Activated CD4-positive, alpha-beta T cell treated with anti-CD3 and anti-CD28 coated beads for 36 hours (primary cell): ENCODE data around the gene MB. TPM values are rescaled to one million over a fixed set of nuclear protein-coding genes. Genes with fewer than 3 reads are reported as not detected.

Experiments
- ATAC-seq: fragments of 200-7000 bp; cut with Tn5 transposase; one replicate; pipeline ENCODE4 v1.10.0; 2021; ENCODE audit warnings: mild to moderate bottlenecking, moderate library complexity
- CTCF ChIA-PET: fragments of 350-600 bp; sonication (Branson Sonifier 250); formaldehyde crosslinking; loops from one replicate; lab custom pipeline; 2021; ENCODE audit warnings: antibody characterized with exemption; lab: Charles Lee
- POLR2A ChIA-PET: fragments of 350-600 bp; sonication (Branson Sonifier 250); formaldehyde crosslinking; loops from one replicate; lab custom pipeline; 2021; ENCODE audit warnings: antibody characterized with exemption, inconsistent platforms; lab: Charles Lee
- DNase-seq: peaks from one replicate; pipeline ENCODE4 v3.0.0-alpha.2; 2020
- H3K27ac Mint-ChIP-seq: one replicate; pipeline ENCODE4 v1.8.0; 2021; ENCODE audit warnings: mixed read lengths
- H3K27me3 Mint-ChIP-seq: one replicate; pipeline ENCODE4 v1.8.0; 2021; ENCODE audit warnings: mixed read lengths
- H3K36me3 Mint-ChIP-seq: one replicate; pipeline ENCODE4 v1.8.0; 2021; ENCODE audit warnings: low read depth, mixed read lengths
- H3K4me1 Mint-ChIP-seq: one replicate; pipeline ENCODE4 v1.8.0; 2021; ENCODE audit warnings: mixed read lengths
- H3K4me3 Mint-ChIP-seq: one replicate; pipeline ENCODE4 v1.8.0; 2021; ENCODE audit warnings: mild to moderate bottlenecking, moderate library complexity, mixed read lengths
- H3K9me3 Mint-ChIP-seq: one replicate; pipeline ENCODE4 v1.8.0; 2021; ENCODE audit warnings: low read depth, mixed read lengths
- intact Hi-C, 2 experiments: fragments of 100-400 bp; cut with DNase I in 1 of 2; cut with micrococcal nuclease in 1 of 2; formaldehyde crosslinking; loops; one replicate each; pipeline versions ENCODE4 v1.14.2 to v1.15.1; 2022 to 2024; cut with DNase I, micrococcal nuclease
- total RNA-seq, 2 experiments: library from RNA; stranded (reverse); gene quantifications; one replicate each; pipeline ENCODE4 v1.2.3, GENCODE V29; 2021

Gene MB
- total RNA-seq, 2 experiments from 2014 or later: not detected

DNA sequence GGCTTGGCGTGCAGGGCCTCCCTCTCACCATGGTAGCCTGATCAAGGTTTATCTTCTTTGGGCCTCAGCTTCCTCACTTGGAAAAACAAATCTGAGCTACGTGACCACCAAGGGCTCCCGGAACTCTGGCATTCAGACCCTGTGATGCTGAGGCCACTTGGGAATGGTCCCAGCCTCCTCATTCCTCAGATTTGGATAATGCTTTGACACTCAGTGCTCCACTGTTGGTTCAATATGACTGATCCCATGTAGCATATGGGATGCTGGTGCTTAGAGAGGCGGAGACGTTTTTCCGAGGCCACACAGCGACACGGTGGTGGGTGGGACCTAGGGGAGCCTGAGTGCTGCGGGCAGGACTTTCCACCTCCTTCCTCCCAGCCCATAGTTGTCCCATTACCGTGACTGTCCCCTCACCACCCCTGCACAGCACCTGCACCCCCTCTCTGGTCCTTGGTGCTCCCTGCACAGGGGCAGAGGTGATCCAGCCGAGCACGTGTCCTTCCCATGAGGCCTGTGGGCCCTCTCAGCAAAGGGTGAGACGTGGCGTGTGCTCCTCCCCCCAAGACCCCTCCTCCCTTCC lies 23.1 kb downstream of the MB start:
- intact Hi-C loops: no loop called here
- CTCF ChIA-PET: no interaction called here

DNA sequence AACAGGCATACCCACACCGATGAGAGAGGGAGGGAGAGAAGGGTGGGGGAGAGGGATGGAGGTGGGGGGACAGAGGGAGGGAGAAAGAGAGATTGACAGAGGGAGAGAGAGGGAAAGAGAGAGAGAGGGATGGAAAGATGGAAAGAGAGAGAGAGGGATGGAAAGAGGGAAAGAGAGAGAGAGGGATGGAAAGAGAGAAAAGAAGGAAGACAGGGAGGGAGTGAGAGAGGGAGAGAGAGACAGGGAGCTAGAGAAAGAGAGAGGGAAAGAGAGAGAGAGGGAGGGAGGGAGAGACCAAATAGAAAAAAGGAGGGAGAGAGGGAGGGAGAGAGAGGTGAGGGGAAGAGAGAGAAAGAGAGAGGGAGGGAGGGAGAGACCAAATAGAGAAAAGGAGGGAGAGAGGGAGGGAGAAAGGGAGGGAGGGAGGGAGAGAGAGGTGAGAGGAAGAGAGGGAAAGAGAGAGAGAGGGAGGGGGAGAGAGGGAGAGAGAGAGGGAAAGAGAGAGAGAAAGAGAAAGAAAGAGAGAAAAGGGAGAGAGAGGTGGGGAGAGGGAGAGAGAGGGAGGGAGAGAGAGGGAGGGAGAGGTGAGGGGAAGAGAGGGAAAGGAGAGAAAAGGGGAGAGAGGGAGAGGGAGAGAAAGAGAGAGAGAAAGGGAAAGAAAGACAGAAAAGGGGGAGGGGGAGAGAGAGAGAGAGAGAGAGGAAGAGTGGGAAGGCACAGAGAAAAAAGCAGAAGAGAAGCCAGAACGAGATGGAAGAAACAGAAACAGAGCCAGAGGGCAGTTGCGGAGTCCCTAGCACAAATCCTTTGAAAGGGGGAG lies 23.8 kb downstream of the MB start:
- no peaks in the 10 kb centered on the region for H3K27me3 Mint-ChIP-seq
- ChIA-PET CTCF (interaction anchor here (0.6 kb wide), 1 partner anchor 13 kb away, joined by 3 read pairs; no protein-coding TSS in a partner anchor), POLR2A (no interaction called here)
- H3K4me3 Mint-ChIP-seq: no peak overlapping the region
- intact Hi-C loops: no loop called here
- ATAC-seq: no peak
- H3K27ac Mint-ChIP-seq: no peak overlapping the region
- H3K36me3 Mint-ChIP-seq: no peaks in the 10 kb centered on the region
- DNase-seq: no peak
- no peaks in the 10 kb centered on the region for H3K4me1 Mint-ChIP-seq
- no peaks in the 10 kb centered on the region for H3K9me3 Mint-ChIP-seq

More for the DNA sequence above, 23.1 kb downstream of the MB start:
- H3K27me3 Mint-ChIP-seq: no peaks in the 10 kb centered on the region
- H3K9me3 Mint-ChIP-seq: no peaks in the 10 kb centered on the region
- H3K4me3 Mint-ChIP-seq: no peak overlapping the region
- H3K4me1 Mint-ChIP-seq: no peaks in the 10 kb centered on the region
- no peak for ATAC-seq
- POLR2A ChIA-PET: no interaction called here
- no peaks in the 10 kb centered on the region for H3K36me3 Mint-ChIP-seq
- H3K27ac Mint-ChIP-seq: no peak overlapping the region
- no peak for DNase-seq

DNA sequence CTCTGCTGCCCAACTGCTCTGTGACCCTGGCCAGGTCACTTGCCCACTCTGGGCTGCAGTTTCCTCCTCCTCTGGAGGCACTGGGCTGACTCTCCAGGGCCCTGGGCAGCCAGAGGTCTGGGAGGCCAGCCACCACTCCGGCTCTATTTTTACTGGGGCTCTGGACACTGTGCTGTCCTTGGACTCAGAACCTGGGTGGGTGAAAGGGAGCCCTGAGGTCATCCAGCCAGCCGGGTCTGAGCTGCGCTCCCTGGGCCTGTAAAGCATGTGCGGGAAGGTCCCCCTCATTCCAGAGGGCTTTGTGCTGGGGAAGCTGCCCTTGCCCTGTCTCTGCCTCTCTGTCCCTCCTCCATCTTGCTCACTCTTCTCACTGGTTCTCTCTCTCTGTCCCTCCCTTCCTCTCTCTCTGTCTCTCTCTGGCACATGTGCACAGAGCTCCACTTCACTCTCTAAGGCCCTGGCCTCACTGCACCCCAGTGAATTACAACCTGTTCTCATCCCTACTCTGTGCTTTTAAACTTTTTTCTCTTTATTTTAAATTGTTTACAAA lies 24.6 kb downstream of the MB start:
- CTCF ChIA-PET: interaction anchor here (0.6 to 1.4 kb wide), 2 partner anchors 9 to 12 kb away, joined by 3 read pairs; no protein-coding TSS in a partner anchor
- DNase-seq: no peak

DNA sequence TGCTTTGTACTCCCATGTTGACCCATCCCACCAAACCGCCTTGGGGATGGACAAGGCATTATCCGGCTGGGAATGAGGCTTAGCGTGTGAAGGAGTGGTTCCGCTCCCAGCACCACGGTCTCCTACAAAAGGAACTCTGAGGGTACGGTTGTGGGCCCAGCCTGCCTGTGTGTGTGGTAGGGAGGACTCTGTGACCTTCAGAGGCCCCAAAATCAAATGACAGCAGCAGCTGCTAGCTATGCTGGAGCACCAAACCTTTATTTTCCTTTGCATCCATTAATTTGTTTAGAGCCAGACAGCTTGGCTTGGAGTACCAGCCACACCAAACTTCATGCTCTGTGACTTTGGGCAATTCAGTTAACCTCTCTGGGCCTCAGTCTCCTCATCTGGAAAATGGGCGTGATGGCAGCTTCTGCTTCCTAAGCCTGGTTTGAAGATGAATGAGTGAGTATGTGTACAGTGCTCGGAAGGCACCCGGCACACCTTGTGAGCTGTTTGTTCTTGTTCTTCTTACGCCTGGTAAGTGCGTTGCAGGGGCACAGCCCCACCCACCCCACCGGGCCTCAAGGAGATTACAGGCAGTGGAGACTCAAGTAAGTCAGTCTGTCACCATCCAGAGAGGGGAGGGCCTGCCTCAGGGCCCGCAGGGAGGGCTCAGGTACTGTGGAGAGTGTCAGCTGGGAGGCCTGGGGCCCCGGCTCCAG lies 25.3 kb downstream of the MB start:
- Mint-ChIP-seq H3K4me1 (no peaks in the 10 kb centered on the region), H3K27me3 (no peaks in the 10 kb centered on the region), H3K36me3 (no peaks in the 10 kb centered on the region), H3K27ac (no peak overlapping the region), H3K9me3 (no peaks in the 10 kb centered on the region), H3K4me3 (no peak overlapping the region)
- CTCF ChIA-PET: interaction anchor here (1.4 kb wide), 1 partner anchor 9 kb away, joined by 3 read pairs; no protein-coding TSS in a partner anchor
- DNase-seq (no peak), ATAC-seq (no peak)
- intact Hi-C loops: no loop called here
- POLR2A ChIA-PET: no interaction called here

More for the DNA sequence above, 24.6 kb downstream of the MB start:
- POLR2A ChIA-PET: no interaction called here
- Mint-ChIP-seq H3K27me3 (no peaks in the 10 kb centered on the region), H3K9me3 (no peaks in the 10 kb centered on the region), H3K4me1 (no peaks in the 10 kb centered on the region), H3K27ac (no peak overlapping the region), H3K4me3 (no peak overlapping the region), H3K36me3 (no peaks in the 10 kb centered on the region)
- ATAC-seq: no peak
- intact Hi-C loops: no loop called here

DNA sequence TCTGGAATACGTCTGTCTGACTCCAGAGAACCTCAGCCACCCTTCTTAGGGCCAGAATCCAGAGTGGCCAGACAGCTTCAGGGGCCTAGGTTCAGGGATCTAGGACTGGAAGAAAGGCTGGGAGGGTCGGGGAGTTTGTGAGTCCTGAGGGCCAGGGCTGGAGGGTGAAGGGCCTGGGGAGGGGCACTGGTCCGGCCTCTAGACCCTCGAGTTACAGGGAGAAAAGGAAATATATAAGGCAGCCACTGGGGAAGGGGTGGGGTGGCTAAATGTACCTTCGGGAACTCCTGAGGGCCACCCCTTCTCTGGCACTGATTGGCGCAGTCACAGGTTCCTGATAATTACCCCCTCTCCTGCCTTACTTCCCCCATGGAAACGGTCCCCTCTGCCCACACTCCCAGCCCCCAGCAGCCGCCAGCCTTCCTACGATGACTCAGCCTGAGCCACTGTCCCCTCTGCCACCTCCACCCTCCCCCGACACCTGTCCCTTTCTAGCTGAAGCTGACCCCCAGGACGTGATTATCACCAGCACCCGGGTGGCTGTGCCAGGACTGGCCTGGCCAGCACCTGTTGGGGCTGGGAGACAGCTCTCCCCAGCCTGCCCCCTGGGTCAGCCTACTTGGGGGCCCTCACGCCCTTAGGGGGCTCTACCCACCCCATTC lies 26.4 kb downstream of the MB start:
- Mint-ChIP-seq H3K4me3 (no peak overlapping the region), H3K27ac (no peak overlapping the region), H3K4me1 (no peaks in the 10 kb centered on the region), H3K9me3 (no peaks in the 10 kb centered on the region), H3K36me3 (no peaks in the 10 kb centered on the region), H3K27me3 (no peaks in the 10 kb centered on the region)
- no peak for DNase-seq
- ATAC-seq: no peak
- POLR2A ChIA-PET: no interaction called here
- intact Hi-C loops: no loop called here
- CTCF ChIA-PET: interaction anchor here (0.6 kb wide), 1 partner anchor 385 kb away, joined by 3 read pairs; no protein-coding TSS in a partner anchor

DNA sequence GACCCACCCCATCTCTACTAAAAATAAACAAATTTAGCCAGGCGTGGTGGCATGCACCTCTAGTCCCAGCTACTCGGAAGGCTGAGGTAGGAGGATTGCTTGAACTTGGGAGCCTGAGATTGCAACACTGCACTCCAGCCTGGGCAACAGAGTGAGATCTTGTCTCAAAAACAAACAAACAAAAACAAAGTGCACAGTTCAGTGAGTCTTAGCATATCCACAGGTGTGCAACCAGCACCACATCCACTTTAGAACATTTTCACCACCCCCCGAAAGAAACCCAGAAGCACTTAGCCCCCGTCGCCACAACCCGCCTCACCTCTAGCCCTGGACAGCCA lies 27.4 kb downstream of the MB start:
- DNase-seq (no peak), ATAC-seq (no peak)
- no peaks in the 10 kb centered on the region for H3K9me3 Mint-ChIP-seq
- H3K4me3 Mint-ChIP-seq: no peak overlapping the region
- ChIA-PET CTCF (no interaction called here), POLR2A (no interaction called here)
- H3K27ac Mint-ChIP-seq: no peak overlapping the region
- H3K27me3 Mint-ChIP-seq: no peaks in the 10 kb centered on the region
- no peaks in the 10 kb centered on the region for H3K4me1 Mint-ChIP-seq
- intact Hi-C loops: no loop called here
- no peaks in the 10 kb centered on the region for H3K36me3 Mint-ChIP-seq

DNA sequence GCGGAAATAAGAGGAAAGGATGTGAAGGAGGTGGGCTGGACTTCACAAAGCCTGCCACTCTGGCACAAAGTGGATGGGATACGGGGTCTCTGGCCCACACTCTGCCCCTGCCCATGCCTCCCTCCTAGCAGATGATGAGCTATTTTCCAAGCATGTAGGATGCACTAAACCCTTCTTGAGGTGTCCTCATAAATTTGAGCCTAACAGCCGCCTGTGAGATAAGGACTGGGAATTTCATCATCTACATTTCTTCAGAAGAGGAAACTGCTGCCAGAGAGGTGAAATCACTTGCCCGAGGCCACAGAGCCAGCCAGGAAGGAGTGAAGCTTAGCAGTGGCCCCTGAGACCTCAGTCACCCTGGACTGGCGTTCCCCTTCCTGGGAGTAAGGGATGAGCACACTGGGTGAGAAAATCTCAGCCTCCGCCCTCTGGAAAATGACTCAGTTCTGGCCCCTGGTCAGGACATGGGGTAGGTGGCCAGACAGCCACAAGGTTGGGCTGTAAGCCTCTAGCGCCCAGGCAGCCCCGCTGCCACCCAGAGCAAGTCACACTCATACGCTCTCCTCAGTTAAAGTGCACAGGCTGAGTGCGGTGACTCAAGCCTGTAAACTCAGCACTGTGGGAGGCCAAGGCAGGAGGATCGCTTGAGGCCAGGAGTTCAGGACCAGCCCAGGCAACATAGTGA lies 27.9 kb downstream of the MB start:
- no peaks in the 10 kb centered on the region for H3K4me1 Mint-ChIP-seq
- no peaks in the 10 kb centered on the region for H3K9me3 Mint-ChIP-seq
- peak; percentile 53 for ATAC-seq
- no peaks in the 10 kb centered on the region for H3K27me3 Mint-ChIP-seq
- H3K4me3 Mint-ChIP-seq: no peak overlapping the region
- POLR2A ChIA-PET: no interaction called here
- CTCF ChIA-PET: no interaction called here
- intact Hi-C loops: no loop called here
- DNase-seq: peak; percentile 6
- no peaks in the 10 kb centered on the region for H3K36me3 Mint-ChIP-seq
- H3K27ac Mint-ChIP-seq: no peak overlapping the region

DNA sequence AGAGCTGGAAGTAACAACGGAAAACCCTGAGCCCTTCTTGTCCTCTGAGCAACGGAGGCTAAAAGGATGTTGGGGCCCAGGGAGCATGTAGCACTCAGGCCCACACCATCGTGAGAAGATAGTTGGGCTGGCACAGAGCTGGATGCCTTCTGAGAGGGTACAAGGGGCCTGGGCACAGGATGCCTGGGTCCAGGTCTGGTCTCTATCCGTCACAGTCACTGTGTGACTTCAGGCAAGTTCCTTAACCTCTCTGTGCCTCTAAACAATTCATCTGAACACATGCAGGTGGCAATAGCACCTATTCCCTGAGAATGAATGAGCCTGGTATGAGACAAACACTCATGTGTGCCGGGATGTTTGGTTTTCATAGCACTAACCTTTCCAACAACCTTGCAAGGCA lies 29.2 kb downstream of the MB start:
- Mint-ChIP-seq H3K9me3 (no peaks in the 10 kb centered on the region), H3K36me3 (no peaks in the 10 kb centered on the region), H3K4me1 (no peaks in the 10 kb centered on the region), H3K4me3 (no peak overlapping the region), H3K27ac (no peak overlapping the region), H3K27me3 (peaks cover 4% of the 10 kb centered on the region)
- ATAC-seq (no peak), DNase-seq (no peak)
- intact Hi-C loops: no loop called here
- POLR2A ChIA-PET: no interaction called here
- CTCF ChIA-PET: interaction anchor here (0.7 kb wide), 1 partner anchor 80 kb away, joined by 3 read pairs; no protein-coding TSS in a partner anchor

DNA sequence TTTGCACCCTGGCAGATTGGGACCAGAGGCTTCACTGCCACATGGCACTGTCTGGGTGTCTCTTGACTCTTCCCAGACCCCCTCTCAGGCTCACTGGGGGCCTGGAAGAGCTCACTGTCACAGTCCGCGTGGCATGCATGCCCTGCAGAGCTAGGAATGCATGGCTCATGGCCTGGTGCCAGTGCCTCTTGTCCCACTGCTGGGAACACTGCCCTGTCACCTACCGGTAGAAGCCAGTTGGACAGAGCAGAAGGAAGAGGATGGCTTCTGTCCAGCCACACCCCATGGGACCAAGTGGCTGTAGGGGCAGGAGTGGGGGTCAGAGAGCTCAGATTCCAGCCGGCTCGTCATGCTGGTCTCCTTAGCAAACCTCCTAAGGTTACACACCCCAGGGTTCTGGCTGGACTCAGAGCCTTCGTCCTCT lies 29.7 kb downstream of the MB start:
- peaks cover 4% of the 10 kb centered on the region for H3K27me3 Mint-ChIP-seq
- ChIA-PET CTCF (interaction anchor here (0.7 kb wide), 1 partner anchor 80 kb away, joined by 3 read pairs; no protein-coding TSS in a partner anchor), POLR2A (interaction anchor here (0.6 kb wide), 1 partner anchor 1135 kb away, joined by 5 read pairs; no protein-coding TSS in a partner anchor)
- no peak overlapping the region for H3K4me3 Mint-ChIP-seq
- H3K36me3 Mint-ChIP-seq: no peaks in the 10 kb centered on the region
- no peaks in the 10 kb centered on the region for H3K9me3 Mint-ChIP-seq
- H3K4me1 Mint-ChIP-seq: no peaks in the 10 kb centered on the region
- ATAC-seq (no peak), DNase-seq (no peak)
- H3K27ac Mint-ChIP-seq: no peak overlapping the region
- intact Hi-C loops: no loop called here

DNA sequence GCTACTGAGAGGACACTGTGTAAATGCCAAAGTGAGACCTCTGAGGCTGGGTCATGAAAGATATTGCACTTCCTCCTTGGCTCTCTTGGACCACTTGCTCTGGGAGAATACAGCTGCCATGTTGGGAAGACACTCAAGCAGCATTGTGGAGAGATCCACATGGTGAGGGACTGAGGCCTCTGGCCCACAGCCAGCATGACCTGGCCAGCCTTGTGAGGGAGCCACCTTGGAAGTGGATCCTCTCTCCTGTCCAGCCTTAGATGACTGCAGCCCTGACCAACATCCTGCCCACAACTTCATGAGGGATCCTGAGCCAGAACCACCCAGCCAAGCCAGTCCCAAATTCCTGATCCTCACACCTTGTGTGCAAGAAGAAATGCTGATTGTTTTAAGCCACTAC lies 30.4 kb downstream of the MB start:
- CTCF ChIA-PET: interaction anchor here (0.6 kb wide), 1 partner anchor 548 kb away, joined by 3 read pairs; no protein-coding TSS in a partner anchor
- Mint-ChIP-seq H3K27me3 (peaks cover 4% of the 10 kb centered on the region), H3K27ac (no peak overlapping the region), H3K4me3 (no peak overlapping the region), H3K4me1 (no peaks in the 10 kb centered on the region), H3K9me3 (no peaks in the 10 kb centered on the region), H3K36me3 (no peaks in the 10 kb centered on the region)
- POLR2A ChIA-PET: no interaction called here
- ATAC-seq (no peak), DNase-seq (no peak)
- intact Hi-C loops: no loop called here
